HG03039 (cell line): Measurements from ENCODE around the gene PRKCI.
"Not testable (repeated sequence)": the region's sequence is repeated elsewhere in the genome, so short reads cannot be mapped to it uniquely, and the experiment has no call there.

Experiments
- ATAC-seq: cut with Tn5 transposase; IDR thresholded peaks from one replicate; pipeline ENCODE4 v1.9.1; 2021; ENCODE audit warnings: mild to moderate bottlenecking, moderate library complexity; ENCODE audit not compliant: unreplicated experiment

PRKCI gene

GRCh38 chr3:170221924-170222646 lies at the start of gene PRKCI:
Gene PRKCI (plus strand): TSS chr3:170222424. CDS start chr3:170222670, 246 bp downstream.
- ATAC-seq: peak; percentile 94

- no peak for ATAC-seq
Observed at GRCh38 chr3:170178651-170179050, 43.6 kb upstream of the PRKCI start.

- ATAC-seq: no peak
Observed at GRCh38 chr3:170179432-170179831, 42.8 kb upstream of the PRKCI start.

- ATAC-seq: peak; percentile 5
Observed at GRCh38 chr3:170180079-170180907, 41.9 kb upstream of the PRKCI start.

GRCh38 chr3:170180908-170181885 lies 41.0 kb upstream of the PRKCI start, which contains the start of gene PHC3:
Gene PHC3 (minus strand): TSS chr3:170181733. CDS start chr3:170181715, 18 bp downstream.
- peak; percentile 81 for ATAC-seq

GRCh38 chr3:170189398-170190256 lies 32.6 kb upstream of the PRKCI start:
- no peak for ATAC-seq

GRCh38 chr3:170195759-170196158 lies 26.5 kb upstream of the PRKCI start:
- not testable (repeated sequence) for ATAC-seq

GRCh38 chr3:170196833-170197232 lies 25.4 kb upstream of the PRKCI start:
- no peak for ATAC-seq

GRCh38 chr3:170200987-170201386 lies 21.2 kb upstream of the PRKCI start:
- ATAC-seq: no peak

GRCh38 chr3:170201527-170201926 lies 20.7 kb upstream of the PRKCI start:
- ATAC-seq: no peak

GRCh38 chr3:170203457-170203856 lies 18.8 kb upstream of the PRKCI start:
- ATAC-seq: peak; percentile 60

GRCh38 chr3:170204023-170204472 lies 18.2 kb upstream of the PRKCI start:
- ATAC-seq: no peak

GRCh38 chr3:170204509-170204908 lies 17.7 kb upstream of the PRKCI start:
- ATAC-seq: no peak

- peak; percentile 45 for ATAC-seq
Observed at GRCh38 chr3:170205302-170205701, 16.9 kb upstream of the PRKCI start.

- ATAC-seq: not testable (repeated sequence)
Observed at GRCh38 chr3:170206164-170206762, 16.0 kb upstream of the PRKCI start.

GRCh38 chr3:170207717-170208116 lies 14.5 kb upstream of the PRKCI start:
- ATAC-seq: no peak

GRCh38 chr3:170211668-170212067 lies 10.6 kb upstream of the PRKCI start:
- ATAC-seq: no peak

GRCh38 chr3:170219850-170220249 lies 2.4 kb upstream of the PRKCI start:
- no peak for ATAC-seq

GRCh38 chr3:170220871-170221270 lies 1.4 kb upstream of the PRKCI start:
- no peak for ATAC-seq
